A549 (cell line): ENCODE measurements around the gene MYL4. TPM values are rescaled to one million over a fixed set of nuclear protein-coding genes. Genes with fewer than 3 reads are reported as not detected.

Source experiments
- ATOH8 ChIP-seq: fragments of 250-450 bp; sonication (Bioruptor Pico); IDR thresholded peaks from 2 replicates; pipeline ENCODE4 v1.5.0; 2020; ENCODE audit warnings: low read depth, mild to moderate bottlenecking, moderate library complexity
- BCL3 ChIP-seq: fragments of >200 bp; sonication (Bioruptor Twin); formaldehyde crosslinking; IDR thresholded peaks from 3 replicates; pipeline ENCODE4 v1.6.1; 2016
- BHLHE40 ChIP-seq: IDR thresholded peaks from 2 replicates; pipeline ENCODE4 v1.6.1; 2012; ENCODE audit warnings: low read depth, low read length, inconsistent platforms
- CBX2 ChIP-seq: fragments of 200-600 bp; sonication (generic); IDR thresholded peaks from 2 replicates; pipeline ENCODE4 v1.6.1; 2016; ENCODE audit warnings: low read depth, mild to moderate bottlenecking, borderline replicate concordance
- CBX8 ChIP-seq: fragments of 200-600 bp; sonication (generic); IDR thresholded peaks from 2 replicates; pipeline ENCODE4 v1.6.1; 2016
- CHD2 ChIP-seq: fragments of 150-350 bp; IDR thresholded peaks from 2 replicates; pipeline ENCODE4 v1.6.1; 2014; ENCODE audit warnings: low read length; ENCODE audit not compliant: partially characterized antibody
- CHD4 ChIP-seq: fragments of 200-600 bp; sonication (generic); IDR thresholded peaks from 2 replicates; pipeline ENCODE4 v1.6.1; 2016; ENCODE audit warnings: antibody characterized with exemption, mild to moderate bottlenecking, borderline replicate concordance
- E2F6 ChIP-seq: IDR thresholded peaks from 2 replicates; pipeline ENCODE4 v1.6.1; 2012; ENCODE audit warnings: low read depth, borderline replicate concordance
- ESRRA ChIP-seq: fragments of 150-350 bp; IDR thresholded peaks from 2 replicates; pipeline ENCODE4 v1.6.1; 2014; ENCODE audit warnings: mild to moderate bottlenecking, low read length, borderline replicate concordance
- FOSB ChIP-seq: fragments of 250-450 bp; sonication (Bioruptor Pico); IDR thresholded peaks from 2 replicates; pipeline ENCODE4 v1.5.0; 2020; ENCODE audit warnings: mild to moderate bottlenecking, moderate library complexity
- FOSL2 ChIP-seq, 2 experiments: fragments of 450-650 bp in 1 of 2; fragments of >200 bp in 1 of 2; sonication (Bioruptor Twin) in 1 of 2; formaldehyde crosslinking; IDR thresholded peaks; 2 replicates each; pipeline versions ENCODE4 v1.5.0 to v1.6.1; 2016 to 2020; ENCODE audit warnings: mild to moderate bottlenecking in 1 of 2, moderate library complexity in 1 of 2
- HDAC2 ChIP-seq: fragments of 200-600 bp; sonication (generic); IDR thresholded peaks from 2 replicates; pipeline ENCODE4 v1.6.1; 2016
- HES2 ChIP-seq: fragments of >200 bp; sonication (Bioruptor Twin); formaldehyde crosslinking; IDR thresholded peaks from 2 replicates; pipeline ENCODE4 v1.6.1; 2016
- HMGXB4 ChIP-seq: fragments of 250-450 bp; sonication (Bioruptor Pico); IDR thresholded peaks from 2 replicates; pipeline ENCODE4 v1.5.0; 2021; ENCODE audit warnings: mild to moderate bottlenecking, moderate library complexity, borderline replicate concordance
- HOXB13 ChIP-seq: fragments of 250-450 bp; sonication (Bioruptor Pico); IDR thresholded peaks from 2 replicates; pipeline ENCODE4 v1.5.0; 2020; ENCODE audit warnings: low read depth, mild to moderate bottlenecking, moderate library complexity
- HOXB5 ChIP-seq: fragments of 250-450 bp; sonication (Bioruptor Pico); IDR thresholded peaks from 2 replicates; pipeline ENCODE4 v1.5.0; 2020; ENCODE audit warnings: mild to moderate bottlenecking, moderate library complexity
- JUN ChIP-seq, 2 experiments: fragments of >200 bp; sonication (Bioruptor Twin); formaldehyde crosslinking; IDR thresholded peaks; 2 replicates in 1 of 2; 3 replicates in 1 of 2; pipeline ENCODE4 v1.6.1; 2016 to 2017
- JUNB ChIP-seq: fragments of >200 bp; sonication (Bioruptor Twin); formaldehyde crosslinking; IDR thresholded peaks from 2 replicates; pipeline ENCODE4 v1.6.1; 2016
- KDM1A ChIP-seq: fragments of 200-600 bp; sonication (generic); IDR thresholded peaks from 2 replicates; pipeline ENCODE4 v1.6.1; 2016; ENCODE audit warnings: low read depth, mild to moderate bottlenecking
- MAFK ChIP-seq: fragments of 450-650 bp; IDR thresholded peaks from 2 replicates; pipeline ENCODE4 v1.6.1; 2014; ENCODE audit not compliant: partially characterized antibody
- MAX ChIP-seq: IDR thresholded peaks from 2 replicates; pipeline ENCODE4 v1.6.1; 2012
- MAZ ChIP-seq: fragments of 150-350 bp; IDR thresholded peaks from 2 replicates; pipeline ENCODE4 v1.6.1; 2014; ENCODE audit warnings: antibody characterized with exemption, low read depth, low read length, borderline replicate concordance
- NFE2L2 ChIP-seq: fragments of 150-350 bp; conservative IDR thresholded peaks from 2 replicates; pipeline ENCODE4 v1.6.1; 2014; ENCODE audit warnings: low read length
- NPAS2 ChIP-seq: fragments of 250-450 bp; sonication (Bioruptor Pico); IDR thresholded peaks from 2 replicates; pipeline ENCODE4 v1.8.0; 2022; ENCODE audit warnings: mild to moderate bottlenecking, moderate library complexity, borderline replicate concordance
- NR3C1 ChIP-seq: fragments of >200 bp; sonication (Bioruptor Twin); formaldehyde crosslinking; IDR thresholded peaks from 3 replicates; pipeline ENCODE4 v1.6.1; 2017
- POLR2A ChIP-seq: IDR thresholded peaks from 2 replicates; pipeline ENCODE4 v1.6.1; 2012; ENCODE audit warnings: mild to moderate bottlenecking, low read length
- RARB ChIP-seq: fragments of 250-450 bp; sonication (Bioruptor Pico); IDR thresholded peaks from 2 replicates; pipeline ENCODE4 v1.8.0; 2021; ENCODE audit warnings: mild to moderate bottlenecking, moderate library complexity
- RCOR1 ChIP-seq: fragments of 150-350 bp; IDR thresholded peaks from 2 replicates; pipeline ENCODE4 v1.6.1; 2014; ENCODE audit warnings: antibody characterized with exemption, low read length, low read depth
- RFX5 ChIP-seq: fragments of 450-650 bp; IDR thresholded peaks from 2 replicates; pipeline ENCODE4 v1.7.1; 2014; ENCODE audit warnings: antibody characterized with exemption, mild to moderate bottlenecking, moderate library complexity
- RNF2 ChIP-seq: fragments of 200-600 bp; sonication (generic); IDR thresholded peaks from 2 replicates; pipeline ENCODE4 v1.6.1; 2016; ENCODE audit warnings: low read depth, mild to moderate bottlenecking, antibody characterized with exemption, moderate library complexity, borderline replicate concordance
- SMC3 ChIP-seq: fragments of >200 bp; sonication (Bioruptor Twin); formaldehyde crosslinking; IDR thresholded peaks from 3 replicates; pipeline ENCODE4 v1.6.1; 2018; ENCODE audit warnings: inconsistent platforms
- SREBF2 ChIP-seq: fragments of 450-650 bp; IDR thresholded peaks from 2 replicates; pipeline ENCODE4 v1.6.1; 2014; ENCODE audit warnings: mild to moderate bottlenecking, moderate library complexity
- TP53 ChIP-seq: fragments of 250-450 bp; sonication (Bioruptor Pico); IDR thresholded peaks from 2 replicates; pipeline ENCODE4 v1.5.0; 2021; ENCODE audit warnings: mild to moderate bottlenecking, moderate library complexity
- ZC3H11A ChIP-seq: fragments of 450-650 bp; IDR thresholded peaks from 2 replicates; pipeline ENCODE4 v1.6.1; 2014; ENCODE audit warnings: antibody characterized with exemption, mild to moderate bottlenecking
- ZFP36 ChIP-seq: fragments of 450-650 bp; IDR thresholded peaks from 2 replicates; pipeline ENCODE4 v1.6.1; 2014; ENCODE audit warnings: borderline replicate concordance; ENCODE audit not compliant: partially characterized antibody
- ZNF302 ChIP-seq: fragments of 250-450 bp; sonication (Bioruptor Pico); IDR thresholded peaks from 2 replicates; pipeline ENCODE4 v1.9.0; 2021; ENCODE audit warnings: inconsistent platforms, mild to moderate bottlenecking, moderate library complexity
- polyA plus RNA-seq, 4 experiments: library from polyadenylated mRNA; depleted of rRNA in 3 of 4; stranded (reverse); fragments of >200 nt; fragmentation: RNase III in 1 of 4; extraction: RNeasy Plus Mini Kit Qiagen cat#74134 plus additional on column Dnase treatment in 1 of 4; gene quantifications; 2 replicates in 3 of 4; 3 replicates in 1 of 4; pipeline ENCODE4 v1.2.3, GENCODE V29; 2011 to 2017

The MYL4 gene
- polyA plus RNA-seq, 2 of the 4 experiments (the other 2 are of a cell fraction): not detected

- TF ChIP-seq ZNF302 (CRISPR knock-in tag) (no peak), CHD4 (no peak), KDM1A (no peak), MAZ (no peak), ESRRA (no peak), HOXB13 (no peak), POLR2A (no peak), RCOR1 (no peak), RNF2 (no peak; the same call in 1 of the 2 replicates), HES2 (no peak), ZC3H11A (no peak; the same call in 1 of the 2 replicates), RARB (CRISPR knock-in tag) (no peak), JUN (IDR thresholded peaks at IDR 0.05) (no peak), FOSB (CRISPR knock-in tag) (no peak), CBX2 (no peak), MAFK (no peak), NR3C1 (no peak), NPAS2 (CRISPR knock-in tag) (no peak), TP53 (no peak), SREBF2 (no peak), SMC3 (peak; percentile 98), HOXB5 (CRISPR knock-in tag) (no peak), ZFP36 (no peak), FOSL2 (IDR thresholded peaks at IDR 0.05) (no peak), FOSL2 (CRISPR knock-in tag; IDR thresholded peaks at IDR 0.05) (no peak), CHD2 (no peak), E2F6 (peak; percentile 48; the same call in 1 of the 2 replicates), HMGXB4 (CRISPR knock-in tag) (no peak), ATOH8 (CRISPR knock-in tag) (no peak), HDAC2 (no peak), BCL3 (no peak), MAX (peak; percentile 95), NFE2L2 (no peak), BHLHE40 (no peak), JUNB (no peak), CBX8 (no peak), RFX5 (no peak)
Measured at GRCh38 chr17:47229535-47230443, 20.6 kb downstream of the MYL4 start (continued).
